ENCODE results near the gene ZDHHC11B.

DNA sequence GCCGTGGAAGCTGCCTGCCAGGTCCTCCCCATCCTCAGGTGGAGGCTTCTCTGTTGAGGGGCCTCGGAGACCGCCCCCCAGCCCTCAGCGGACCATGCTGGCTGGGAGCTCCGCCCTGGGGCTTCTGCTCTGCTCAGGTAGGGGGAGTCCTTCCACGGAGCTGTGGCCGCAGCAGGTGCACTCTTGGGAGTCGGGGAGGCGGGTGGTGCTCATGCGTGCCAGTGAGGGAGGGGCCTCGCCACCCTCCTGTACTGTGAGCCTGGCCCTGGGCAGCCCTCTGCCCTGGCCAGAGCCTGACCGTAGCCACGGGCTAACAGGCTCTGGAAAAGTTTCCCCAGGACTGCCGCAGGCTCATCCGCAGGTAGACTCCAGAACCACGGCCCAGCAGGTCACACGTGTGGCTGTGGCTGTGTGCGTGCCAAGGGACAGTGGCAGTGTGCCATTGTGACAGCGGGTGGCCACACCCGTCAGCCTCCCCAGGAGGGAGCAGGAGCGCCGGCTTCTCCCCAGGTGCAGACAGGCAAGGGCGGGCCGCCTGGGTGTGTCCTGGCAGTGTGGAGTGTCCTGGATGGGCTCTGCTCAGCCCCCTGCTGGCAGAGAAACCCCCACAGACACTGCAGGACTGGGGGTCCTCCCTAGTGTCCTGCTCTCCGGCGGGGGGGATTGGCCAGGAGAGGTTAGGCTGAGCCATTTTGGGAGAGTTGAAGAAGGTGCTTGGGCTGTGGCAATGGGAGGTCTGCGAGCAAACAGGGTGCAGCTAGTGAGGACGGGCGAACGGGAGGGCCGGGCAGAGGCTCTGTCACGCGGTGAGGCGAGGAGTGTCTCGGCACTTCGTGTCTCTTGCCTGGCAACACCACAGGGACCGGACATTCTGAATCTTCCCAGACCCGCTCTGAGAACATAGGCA lies 120.8 kb downstream of the ZDHHC11B start:
- TF ChIP-seq, protein P1, sequence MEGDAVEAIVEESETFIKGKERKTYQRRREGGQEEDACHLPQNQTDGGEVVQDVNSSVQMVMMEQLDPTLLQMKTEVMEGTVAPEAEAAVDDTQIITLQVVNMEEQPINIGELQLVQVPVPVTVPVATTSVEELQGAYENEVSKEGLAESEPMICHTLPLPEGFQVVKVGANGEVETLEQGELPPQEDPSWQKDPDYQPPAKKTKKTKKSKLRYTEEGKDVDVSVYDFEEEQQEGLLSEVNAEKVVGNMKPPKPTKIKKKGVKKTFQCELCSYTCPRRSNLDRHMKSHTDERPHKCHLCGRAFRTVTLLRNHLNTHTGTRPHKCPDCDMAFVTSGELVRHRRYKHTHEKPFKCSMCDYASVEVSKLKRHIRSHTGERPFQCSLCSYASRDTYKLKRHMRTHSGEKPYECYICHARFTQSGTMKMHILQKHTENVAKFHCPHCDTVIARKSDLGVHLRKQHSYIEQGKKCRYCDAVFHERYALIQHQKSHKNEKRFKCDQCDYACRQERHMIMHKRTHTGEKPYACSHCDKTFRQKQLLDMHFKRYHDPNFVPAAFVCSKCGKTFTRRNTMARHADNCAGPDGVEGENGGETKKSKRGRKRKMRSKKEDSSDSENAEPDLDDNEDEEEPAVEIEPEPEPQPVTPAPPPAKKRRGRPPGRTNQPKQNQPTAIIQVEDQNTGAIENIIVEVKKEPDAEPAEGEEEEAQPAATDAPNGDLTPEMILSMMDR (IDR thresholded peaks at IDR 0.05): no peak
- no peak for TF ChIP-seq POLR2A (IDR thresholded peaks at IDR 0.05)

All from right lobe of liver (tissue), 4 donors.